GM21367 (cell line): ENCODE data around the gene NDUFAF4.

ENCODE experiments used
- ATAC-seq: cut with Tn5 transposase; IDR thresholded peaks from one replicate; pipeline ENCODE4 v1.9.1; 2021; ENCODE audit not compliant: unreplicated experiment

The NDUFAF4 gene

GRCh38 chr6:96897396-96898240 lies at the start of gene NDUFAF4:
Gene NDUFAF4 (minus strand): TSS chr6:96897891. CDS start chr6:96897801, 90 bp downstream.
- peak; percentile 89 for ATAC-seq

- ATAC-seq = peak; percentile 95
Observed at GRCh38 chr6:96947055-96947454, 49.4 kb upstream of the NDUFAF4 start.

- ATAC-seq = no peak
Observed at GRCh38 chr6:96943555-96944215, 46.0 kb upstream of the NDUFAF4 start.

GRCh38 chr6:96942676-96943075 lies 45.0 kb upstream of the NDUFAF4 start:
- no peak for ATAC-seq

- no peak for ATAC-seq
Observed at GRCh38 chr6:96940322-96940721, 42.6 kb upstream of the NDUFAF4 start.

GRCh38 chr6:96939007-96939805 lies 41.5 kb upstream of the NDUFAF4 start:
- no peak for ATAC-seq

- ATAC-seq = no peak
Observed at GRCh38 chr6:96934087-96934486, 36.4 kb upstream of the NDUFAF4 start.

GRCh38 chr6:96931198-96931597 lies 33.5 kb upstream of the NDUFAF4 start:
- ATAC-seq = no peak

- no peak for ATAC-seq
Observed at GRCh38 chr6:96929741-96930140, 32.0 kb upstream of the NDUFAF4 start.

- ATAC-seq = no peak
Observed at GRCh38 chr6:96927660-96928059, 30.0 kb upstream of the NDUFAF4 start.

GRCh38 chr6:96926425-96926824 lies 28.7 kb upstream of the NDUFAF4 start:
- no peak for ATAC-seq

GRCh38 chr6:96925290-96925687 lies 27.6 kb upstream of the NDUFAF4 start:
- ATAC-seq = no peak

GRCh38 chr6:96923871-96924493 lies 26.3 kb upstream of the NDUFAF4 start:
- ATAC-seq = peak; percentile 77

GRCh38 chr6:96923400-96923799 lies 25.7 kb upstream of the NDUFAF4 start:
- no peak for ATAC-seq

GRCh38 chr6:96917098-96917497 lies 19.4 kb upstream of the NDUFAF4 start:
- ATAC-seq = no peak

GRCh38 chr6:96913621-96914020 lies 15.9 kb upstream of the NDUFAF4 start:
- no peak for ATAC-seq

GRCh38 chr6:96911751-96912150 lies 14.1 kb upstream of the NDUFAF4 start:
- ATAC-seq = no peak

GRCh38 chr6:96911171-96911570 lies 13.5 kb upstream of the NDUFAF4 start:
- no peak for ATAC-seq

- no peak for ATAC-seq
Observed at GRCh38 chr6:96909811-96910210, 12.1 kb upstream of the NDUFAF4 start.

GRCh38 chr6:96907498-96907897 lies 9.8 kb upstream of the NDUFAF4 start:
- ATAC-seq = peak; percentile 92

- no peak for ATAC-seq
Observed at GRCh38 chr6:96900873-96901272, 3.2 kb upstream of the NDUFAF4 start.
